GM19455 (cell line): Measurements from ENCODE around the gene MCM8.

ENCODE experiments used
- ATAC-seq: cut with Tn5 transposase; IDR thresholded peaks from one replicate; pipeline ENCODE4 v1.9.1; 2021; ENCODE audit not compliant: unreplicated experiment

Gene MCM8

DNA sequence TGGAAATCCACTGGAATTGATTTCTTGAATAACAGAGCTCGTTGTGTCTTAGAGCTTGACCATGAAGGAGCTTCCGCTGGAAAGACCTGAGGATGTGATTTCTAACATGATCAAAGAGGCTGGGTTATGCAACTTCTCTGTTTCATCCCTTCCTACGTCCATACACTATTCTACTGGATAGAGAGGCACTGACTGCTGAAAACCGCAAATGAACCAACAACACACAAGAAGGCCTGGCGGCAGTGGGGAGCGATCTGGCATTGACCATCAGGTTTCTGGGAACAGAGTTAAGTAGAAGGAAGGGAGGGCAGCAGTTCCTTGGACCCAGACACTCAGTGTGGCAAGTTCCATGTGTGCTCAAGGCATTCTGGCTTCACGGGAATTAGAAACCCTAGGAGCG is 90.1 kb downstream of the MCM8 start:
- ATAC-seq: no peak

- ATAC-seq: no peak
These were observed 90.7 kb downstream of the MCM8 start for GRCh38 chr20:6040958-6041807.

DNA sequence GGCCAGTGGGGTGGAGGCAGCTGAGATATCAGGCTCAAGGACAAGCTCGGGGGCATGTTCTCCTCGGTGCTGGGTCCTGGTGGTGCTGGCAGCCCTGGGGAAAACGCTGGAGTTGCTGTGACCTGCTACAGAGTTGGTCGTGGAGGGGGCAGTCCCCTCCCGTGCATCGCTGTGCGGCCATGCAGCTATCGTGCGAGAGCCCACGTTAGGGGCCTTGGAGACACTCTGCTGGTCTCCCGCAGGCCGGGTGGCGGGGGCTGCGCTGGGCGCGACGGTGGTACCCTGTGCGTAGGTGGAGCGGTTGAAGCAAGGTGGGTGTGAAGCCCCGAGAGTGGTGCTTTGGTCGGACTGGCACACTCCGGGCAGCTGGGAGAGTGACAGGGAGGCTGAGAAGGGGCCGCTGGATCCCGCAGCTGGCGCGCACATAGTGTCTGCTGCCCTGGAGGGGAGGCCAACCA is 91.4 kb downstream of the MCM8 start:
- no peak for ATAC-seq

DNA sequence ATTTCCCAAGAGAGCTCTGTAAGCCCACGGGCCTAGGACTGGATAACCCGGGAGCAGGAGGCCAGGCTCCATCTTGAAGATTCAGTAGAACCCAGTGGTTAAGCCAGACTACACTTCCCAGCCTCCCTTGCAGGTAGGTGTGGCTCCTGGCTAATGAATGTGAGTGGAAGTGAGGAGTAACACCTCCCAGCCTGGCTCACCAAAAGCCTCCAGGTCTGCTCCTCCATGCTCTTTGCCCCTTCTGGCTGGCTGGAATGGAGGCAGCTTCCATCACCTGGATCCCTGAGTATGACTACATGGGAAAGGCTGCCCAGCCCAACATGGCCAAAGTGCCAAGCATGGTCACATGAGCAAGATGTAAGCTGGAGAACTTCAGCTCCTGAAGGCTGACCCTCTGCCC is 93.7 kb downstream of the MCM8 start:
- no peak for ATAC-seq

GRCh38 chr20:6045566-6045965 is 95.1 kb downstream of the MCM8 start:
- no peak for ATAC-seq

DNA sequence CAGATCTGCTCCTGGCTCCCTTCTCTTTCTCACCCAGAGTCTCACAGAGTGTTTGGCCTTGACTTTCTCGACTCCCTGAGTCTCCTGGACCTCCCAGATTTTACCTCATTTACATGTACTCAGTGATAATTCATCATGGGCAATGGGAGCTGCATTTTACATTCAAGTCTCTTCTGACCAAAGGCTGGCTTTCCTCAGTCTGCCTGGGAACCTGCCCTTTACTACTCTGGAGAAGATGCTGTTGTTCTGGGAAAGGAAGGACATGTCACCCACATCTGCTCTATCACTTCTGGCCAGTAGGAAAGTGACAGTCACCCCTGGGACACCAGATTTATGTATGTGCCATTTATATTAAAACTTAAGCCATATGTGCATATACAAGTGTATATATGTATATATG is 96.0 kb downstream of the MCM8 start:
- ATAC-seq: no peak

DNA sequence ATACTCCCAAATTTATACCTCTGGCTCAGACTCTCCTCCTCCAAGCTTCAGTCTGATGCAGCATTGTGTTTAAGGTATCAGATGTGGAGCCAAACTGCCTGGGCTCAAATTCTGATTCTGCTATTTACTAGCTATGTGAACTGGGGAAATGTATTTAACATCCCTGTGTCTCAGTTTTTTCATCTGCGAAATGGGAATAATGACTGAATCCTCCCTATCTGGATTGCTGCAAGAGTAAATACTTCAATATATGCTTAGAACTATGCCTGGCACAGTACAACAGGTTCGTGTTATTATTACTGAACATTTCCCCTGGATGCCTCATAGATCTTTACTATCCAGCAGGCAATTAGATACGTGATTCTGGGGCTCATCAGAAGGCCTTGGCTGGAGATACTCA is 97.9 kb downstream of the MCM8 start:
- ATAC-seq: no peak
